Heart right ventricle (tissue), 16 donors: Measurements from ENCODE around the gene NXF1. TPM values are rescaled to one million over a fixed set of nuclear protein-coding genes. Genes with fewer than 3 reads are reported as not detected.
"Not testable (repeated sequence)": the region's sequence is repeated elsewhere in the genome, so short reads cannot be mapped to it uniquely, and the experiment has no call there.

ENCODE experiments used
- ATAC-seq, 8 donors: fragments of 200-7000 bp; cut with Tn5 transposase; one replicate each; pipeline ENCODE4 v1.9.1; 2020; ENCODE audit warnings: mild to moderate bottlenecking in 8 of 8, moderate library complexity in 8 of 8, moderate number of reproducible peaks in 1 of 8
- DNase-seq, 2 donors: peaks; one replicate each; pipeline ENCODE4 v3.0.0-alpha.2; 2020
- H3K27ac ChIP-seq, 10 donors: fragments of 200-600 bp; sonication (generic) in 2 of 10; one replicate each; pipeline versions ENCODE4 v1.5.0 to v1.8.0; 2020 to 2022; ENCODE audit warnings: mild to moderate bottlenecking in 3 of 10
- H3K27me3 ChIP-seq, 7 donors: fragments of 200-600 bp; one replicate each; pipeline ENCODE4 v1.8.0; 2021 to 2022; ENCODE audit warnings: mild to moderate bottlenecking in 2 of 7
- H3K36me3 ChIP-seq, 9 donors: fragments of 200-600 bp; sonication (generic) in 1 of 9; one replicate each; pipeline versions ENCODE4 v1.5.0 to v1.8.0; 2020 to 2022; ENCODE audit warnings: mild to moderate bottlenecking in 2 of 9
- H3K4me1 ChIP-seq, 9 donors: fragments of 200-600 bp; sonication (generic) in 1 of 9; one replicate each; pipeline versions ENCODE4 v1.5.0 to v1.8.0; 2020 to 2022; ENCODE audit warnings: mild to moderate bottlenecking in 4 of 9
- H3K4me3 ChIP-seq, 10 donors: fragments of 200-600 bp; sonication (generic) in 2 of 10; one replicate each; pipeline versions ENCODE4 v1.5.0 to v1.8.0; 2020 to 2022; ENCODE audit warnings: mild to moderate bottlenecking in 7 of 10, moderate library complexity in 2 of 10
- H3K9me3 ChIP-seq, 11 donors: fragments of 200-600 bp in 10 of 11; sonication (generic) in 2 of 11; one replicate each; pipeline versions ENCODE4 v1.5.0 to v1.8.0; 2013 to 2022; ENCODE audit warnings: mild to moderate bottlenecking in 2 of 11, control low read depth in 1 of 11, moderate library complexity in 1 of 11
- WGBS, 2 donors: extraction: QIAGEN DNeasy Blood & Tissue Kit; methylation state at CpG; one replicate each; pipeline ENCODE4 v1.1.7; 2013; ENCODE audit warnings: inconsistent platforms in 1 of 2; 5-methylcytosine and 5-hydroxymethylcytosine counted together
- intact Hi-C, 10 donors: fragments of 100-400 bp; cut with DNase I; formaldehyde crosslinking; loops; one replicate each; pipeline versions ENCODE4 v1.11.1 to v1.14.2; 2022
- microRNA-seq, 2 donors: library from miRNA; unstranded; fragments of <30 nt; microRNA quantifications; one replicate each; pipeline ENCODE4 v1.2.0, GENCODE V29; 2021
- polyA plus RNA-seq, 2 donors: library from polyadenylated mRNA; stranded (reverse); fragments of 200-250 nt; gene quantifications; one replicate each; pipeline ENCODE4 v1.2.3, GENCODE V29; 2013
- total RNA-seq, 10 donors: library from RNA; stranded (reverse); fragmentation: NEBNext Ultra II Directional in 3 of 10; extraction: Animal tissue kit (Norgen Biotek cat#: 25700) in 3 of 10; gene quantifications; one replicate each; pipeline versions ENCODE4 v1.2.1 to v1.2.4, GENCODE V29; 2021 to 2023
- TF ChIP-seq, protein P1 (sequence below), 9 donors: fragments of 200-600 bp; sonication (generic) in 2 of 9; IDR thresholded peaks; one replicate each; pipeline versions ENCODE4 v1.5.0 to v1.8.0; 2021 to 2022; ENCODE audit warnings: antibody characterized with exemption in 9 of 9, mild to moderate bottlenecking in 5 of 9, moderate library complexity in 1 of 9
- donor health status: Arrhythmogenic right ventricular cardiomyopathy.
- donor health status: ischemic (EF 13 %, LVEDD 7.1; RV severe dilation, severe dysfunction).
- donor health status: healthy with polysubstance abuse.
- donor health status: DM: no; HTN: yes; CAD: no.
- donor health status: DM: no; HTN: no; CAD: no.
- donor health status: ischemic (EF 25% LVEDD 6.9; RV normal size, moderate dysfunction).
- donor health status: ischemic (EF 25% LVEDD 5.7; RV mildly dilated, moderate dysfunction).
- donor health status: healthy.
- donor health status: DM: yes; HTN: yes; CAD: no.
- donor health status: Ischemic cardiomyopathy.
- donor health status: ischemic (EF 35%, LVEDD 5.7; RV mildly dilated, moderate dysfunction).
- donor health status: nonischemic (EF 11% LVEDD 7.7; RV severe dilation, severe dysfunction).
- donor health status: DM: yes; HTN: yes; CAD: no.
- donor health status: PGD.
- donor health status: ischemic (EF 29% LVEDD 5.4; RV normal size, mild dysfunction).
- donor health status: nonischemic (EF 23%, LVEDD 6.1; RV moderate dilation, normal function).

NXF1 gene
- total and polyA plus RNA-seq, 12 donors, result 28.3 to 96.7 (median 38.3) TPM

DNA sequence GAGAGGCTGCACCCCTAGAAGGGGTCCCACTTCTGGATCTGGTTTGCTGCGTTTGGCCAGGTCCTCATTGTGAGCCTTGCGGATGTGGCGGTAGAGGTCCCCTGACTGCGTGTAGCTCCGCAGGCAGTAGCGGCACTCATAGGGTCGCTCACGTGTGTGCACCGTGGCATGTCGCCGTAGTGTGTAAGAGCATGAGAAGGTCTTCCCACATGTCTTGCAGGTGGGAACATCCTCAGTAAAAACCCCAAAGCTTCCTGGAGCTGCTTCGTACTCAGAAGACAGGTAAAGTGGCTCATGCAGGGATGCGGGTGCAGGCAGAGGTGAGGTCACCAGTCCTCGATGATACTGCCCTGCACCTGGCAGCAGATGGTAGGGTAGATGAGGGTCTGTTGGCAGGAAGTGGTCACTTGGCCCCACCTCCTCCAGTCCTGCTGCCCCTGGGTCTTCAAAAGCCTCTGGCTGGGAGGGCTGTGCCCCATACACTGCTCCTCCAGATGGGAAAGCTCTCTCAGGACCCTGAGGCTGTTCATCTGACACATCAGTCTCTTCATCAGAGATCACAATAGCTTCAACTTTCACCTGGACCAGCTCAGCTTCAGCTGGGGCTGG lies 53.0 kb downstream of the NXF1 start:
- DNase-seq (no peak), ATAC-seq (no peak)
- intact Hi-C loops, result loop anchor here in 2 of 10 donors (2.0 kb wide), 1 partner anchor 23 kb away; the partner anchor contains the start of gene TTC9C (in 2 of the 2)
- Histone ChIP-seq H3K9me3 (no peaks in the 10 kb centered on the region), H3K27me3 (no peaks in the 10 kb centered on the region), H3K36me3 (peaks cover 0 to 40% (median 3%) of the 10 kb centered on the region in 9 donors), H3K4me1 (peaks cover 7 to 42% (median 25%) of the 10 kb centered on the region in 9 donors), H3K4me3 (no peak overlapping the region), H3K27ac (peak overlapping the region in 2 of 10 donors; percentile 89 to 95)
- WGBS, 2 donors, result 97% methylated on average over 14 of the region's 14 CpGs
- TF ChIP-seq, protein P1, sequence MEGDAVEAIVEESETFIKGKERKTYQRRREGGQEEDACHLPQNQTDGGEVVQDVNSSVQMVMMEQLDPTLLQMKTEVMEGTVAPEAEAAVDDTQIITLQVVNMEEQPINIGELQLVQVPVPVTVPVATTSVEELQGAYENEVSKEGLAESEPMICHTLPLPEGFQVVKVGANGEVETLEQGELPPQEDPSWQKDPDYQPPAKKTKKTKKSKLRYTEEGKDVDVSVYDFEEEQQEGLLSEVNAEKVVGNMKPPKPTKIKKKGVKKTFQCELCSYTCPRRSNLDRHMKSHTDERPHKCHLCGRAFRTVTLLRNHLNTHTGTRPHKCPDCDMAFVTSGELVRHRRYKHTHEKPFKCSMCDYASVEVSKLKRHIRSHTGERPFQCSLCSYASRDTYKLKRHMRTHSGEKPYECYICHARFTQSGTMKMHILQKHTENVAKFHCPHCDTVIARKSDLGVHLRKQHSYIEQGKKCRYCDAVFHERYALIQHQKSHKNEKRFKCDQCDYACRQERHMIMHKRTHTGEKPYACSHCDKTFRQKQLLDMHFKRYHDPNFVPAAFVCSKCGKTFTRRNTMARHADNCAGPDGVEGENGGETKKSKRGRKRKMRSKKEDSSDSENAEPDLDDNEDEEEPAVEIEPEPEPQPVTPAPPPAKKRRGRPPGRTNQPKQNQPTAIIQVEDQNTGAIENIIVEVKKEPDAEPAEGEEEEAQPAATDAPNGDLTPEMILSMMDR (IDR thresholded peaks at IDR 0.05), result no peak

DNA sequence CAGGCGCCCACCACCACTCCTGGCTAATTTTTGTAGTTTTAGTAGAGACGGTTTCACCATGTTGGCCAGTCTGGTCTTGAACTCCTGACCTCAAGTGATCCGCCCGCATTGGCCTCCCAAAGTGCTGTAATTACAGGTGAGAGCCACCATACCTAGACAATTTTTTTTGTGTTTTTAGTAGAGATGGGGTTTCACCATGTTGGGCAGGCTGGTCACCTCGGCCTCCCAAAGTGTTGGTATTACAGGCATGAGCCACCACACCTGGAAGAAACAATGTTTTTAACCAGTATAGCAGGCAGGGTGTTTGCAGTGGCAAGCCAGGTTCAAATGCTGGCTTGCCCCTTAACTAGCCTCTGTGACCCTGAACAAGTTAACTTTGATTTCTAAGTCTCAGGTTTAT lies 55.3 kb downstream of the NXF1 start:
- ATAC-seq, DNase-seq, H3K9me3 ChIP-seq, intact Hi-C loops, H3K27me3 ChIP-seq, H3K4me3 ChIP-seq: not testable (repeated sequence)
- peak overlapping the region in 1 of 10 donors; percentile 7 for H3K27ac ChIP-seq
- H3K4me1 ChIP-seq, result peaks cover 7 to 42% (median 25%) of the 10 kb centered on the region in 9 donors
- WGBS, 2 donors, result 94 to 98% methylated on average over 5 of the region's 5 CpGs
- peaks cover 0 to 43% (median 3%) of the 10 kb centered on the region in 9 donors for H3K36me3 ChIP-seq

DNA sequence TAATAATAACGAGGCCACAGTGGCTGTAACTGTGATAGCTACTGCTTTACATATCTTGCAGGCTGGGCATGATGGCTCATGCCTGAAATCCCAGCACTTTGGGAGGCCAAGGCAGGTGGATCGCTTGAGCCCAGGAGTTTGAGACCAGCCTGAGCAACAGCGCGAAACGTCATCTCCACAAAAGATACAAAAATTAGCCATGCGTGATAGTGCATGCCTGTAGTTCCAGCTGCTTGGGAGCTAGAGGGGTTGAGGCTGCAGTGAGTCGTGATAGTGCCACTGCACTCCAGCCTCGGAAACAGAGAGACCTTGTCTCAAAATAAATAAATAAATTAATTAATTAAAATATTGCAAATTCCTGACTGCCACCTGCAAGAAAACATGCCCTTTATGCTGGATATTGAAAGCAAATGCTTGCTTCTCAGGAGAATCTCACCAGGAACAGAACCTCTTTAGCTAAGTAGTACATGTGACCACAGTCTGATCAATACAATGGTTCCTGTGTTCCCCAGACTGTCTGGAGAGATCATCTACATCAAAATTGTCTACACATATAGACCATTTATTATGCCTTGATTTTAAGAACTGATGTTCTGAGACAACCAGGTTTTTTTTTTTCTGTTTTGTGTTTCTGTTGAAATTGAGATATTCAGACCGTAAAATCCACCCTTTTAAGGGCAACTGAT lies 57.6 kb downstream of the NXF1 start:
- H3K4me3 ChIP-seq, result no peak overlapping the region
- H3K36me3 ChIP-seq, result peaks cover 0 to 37% (median 3%) of the 10 kb centered on the region in 9 donors
- no peak overlapping the region for H3K27ac ChIP-seq
- H3K9me3 ChIP-seq, result no peaks in the 10 kb centered on the region
- DNase-seq (no peak), ATAC-seq (no peak)
- WGBS, 2 donors, result 74 to 80% methylated on average over 9 of the region's 9 CpGs
- intact Hi-C loops, result no loop called here
- TF ChIP-seq, protein P1 (IDR thresholded peaks at IDR 0.05), result no peak
- no peaks in the 10 kb centered on the region for H3K27me3 ChIP-seq
- peaks cover 0 to 27% (median 11%) of the 10 kb centered on the region in 9 donors for H3K4me1 ChIP-seq

Small RNA genes lying within 50 kb of the gene (microRNA-seq; reads per million reads assigned to microRNA genes)
- gene MIR6514, result 2.6 to 3.6 reads per million in 2 donors
- gene MIR6748, result 0 reads per million in 2 donors

Other genes starting within 250 kb of the NXF1 start
- gene EEF1G, start 231.5 kb downstream of the NXF1 start, total RNA-seq, result 1,000 to 10,000 TPM in 5 of 10 donors, 100 to 1,000 TPM in 5; 784 to 1,131 (median 1,002) TPM
- 1,000 to 10,000 TPM in 1 of 2 donors, 100 to 1,000 TPM in 1; 555 to 1,173 TPM for gene EEF1G, start 231.5 kb downstream of the NXF1 start, polyA plus RNA-seq
- gene TUT1, start 213.9 kb downstream of the NXF1 start, total RNA-seq, result 10 to 100 TPM in 8 of 10 donors, 1 to 10 TPM in 2; 8.2 to 17.9 (median 12.3) TPM
- 10 to 100 TPM in 1 of 2 donors, 1 to 10 TPM in 1; 9.3 to 19.2 TPM for gene TUT1, start 213.9 kb downstream of the NXF1 start, polyA plus RNA-seq
- gene MTA2, start 203.6 kb downstream of the NXF1 start, total RNA-seq, result 10 to 100 TPM; 25.0 to 45.3 (median 29.8) TPM
- 10 to 100 TPM; 22.1 to 35.3 TPM for gene MTA2, start 203.6 kb downstream of the NXF1 start, polyA plus RNA-seq
- 10 to 100 TPM in 8 of 10 donors, 1 to 10 TPM in 2; 7.7 to 27.2 (median 15.2) TPM for gene EML3, start 192.7 kb downstream of the NXF1 start, total RNA-seq
- 10 to 100 TPM; 18.9 to 50.4 TPM for gene EML3, start 192.7 kb downstream of the NXF1 start, polyA plus RNA-seq
- gene ROM1, start 192.2 kb downstream of the NXF1 start, total RNA-seq, result 1 to 10 TPM in 8 of 10 donors, under 1 TPM in 2; 0.81 to 4.4 (median 1.8) TPM
- 1 to 10 TPM; 5.3 to 6.6 TPM for gene ROM1, start 192.2 kb downstream of the NXF1 start, polyA plus RNA-seq
- gene B3GAT3, start 183.5 kb downstream of the NXF1 start, total RNA-seq, result 10 to 100 TPM in 7 of 10 donors, 1 to 10 TPM in 3; 6.8 to 20.7 (median 10.6) TPM
- 10 to 100 TPM; 29.5 to 41.2 TPM for gene B3GAT3, start 183.5 kb downstream of the NXF1 start, polyA plus RNA-seq
- gene GANAB, start 158.8 kb downstream of the NXF1 start, total RNA-seq, result 100 to 1,000 TPM in 3 of 10 donors, 10 to 100 TPM in 7; 84.0 to 148 (median 96.7) TPM
- gene GANAB, start 158.8 kb downstream of the NXF1 start, polyA plus RNA-seq, result 10 to 100 TPM; 53.2 to 87.2 TPM
- gene INTS5, start 152.1 kb downstream of the NXF1 start, total RNA-seq, result 10 to 100 TPM in 8 of 10 donors, 1 to 10 TPM in 2; 9.7 to 15.0 (median 10.9) TPM
- gene INTS5, start 152.1 kb downstream of the NXF1 start, polyA plus RNA-seq, result 1 to 10 TPM; 2.8 to 8.3 TPM
- 10 to 100 TPM; 25.8 to 41.5 (median 30.0) TPM for gene C11orf98, start 140.2 kb downstream of the NXF1 start, total RNA-seq
- gene C11orf98, start 140.2 kb downstream of the NXF1 start, polyA plus RNA-seq, result 100 to 1,000 TPM in 1 of 2 donors, 10 to 100 TPM in 1; 75.9 to 210 TPM
- gene CSKMT, start 140.1 kb downstream of the NXF1 start, total RNA-seq, result 1 to 10 TPM; 2.4 to 7.7 (median 4.2) TPM
- 10 to 100 TPM in 1 of 2 donors, 1 to 10 TPM in 1; 8.8 to 15.7 TPM for gene CSKMT, start 140.1 kb downstream of the NXF1 start, polyA plus RNA-seq
- gene UQCC3, start 133.8 kb downstream of the NXF1 start, total RNA-seq, result 1 to 10 TPM; 3.9 to 9.5 (median 5.5) TPM
- 10 to 100 TPM; 18.0 to 23.0 TPM for gene UQCC3, start 133.8 kb downstream of the NXF1 start, polyA plus RNA-seq
- gene LBHD1, start 133.2 kb downstream of the NXF1 start, total RNA-seq, result 1 to 10 TPM; 1.6 to 4.9 (median 3.0) TPM
- gene LBHD1, start 133.2 kb downstream of the NXF1 start, polyA plus RNA-seq, result 1 to 10 TPM; 1.6 to 6.4 TPM
- 100 to 1,000 TPM in 1 of 10 donors, 10 to 100 TPM in 9; 57.8 to 100 (median 81.2) TPM for gene UBXN1, start 126.4 kb downstream of the NXF1 start, total RNA-seq
- 100 to 1,000 TPM in 1 of 2 donors, 10 to 100 TPM in 1; 83.1 to 175 TPM for gene UBXN1, start 126.4 kb downstream of the NXF1 start, polyA plus RNA-seq
- gene LRRN4CL, start 115.9 kb downstream of the NXF1 start, total RNA-seq, result 1 to 10 TPM; 2.0 to 9.5 (median 2.6) TPM
- gene LRRN4CL, start 115.9 kb downstream of the NXF1 start, polyA plus RNA-seq, result 1 to 10 TPM; 1.9 to 2.8 TPM
- gene BSCL2, start 98.0 kb downstream of the NXF1 start, total RNA-seq, result 10 to 100 TPM in 9 of 10 donors, 1 to 10 TPM in 1; 8.5 to 26.8 (median 15.7) TPM
- 10 to 100 TPM; 31.4 to 83.0 TPM for gene BSCL2, start 98.0 kb downstream of the NXF1 start, polyA plus RNA-seq
- gene GNG3, start 97.8 kb downstream of the NXF1 start, total RNA-seq, result under 1 TPM in 4 of 10 donors, not detected in 6; 0.26 to 0.34 (median 0.31) TPM
- under 1 TPM in 1 of 2 donors, not detected in 1; 0.16 TPM for gene GNG3, start 97.8 kb downstream of the NXF1 start, polyA plus RNA-seq
- gene HNRNPUL2, start 78.0 kb downstream of the NXF1 start, total RNA-seq, result 10 to 100 TPM; 26.9 to 40.9 (median 33.4) TPM
- 10 to 100 TPM; 21.4 to 35.3 TPM for gene HNRNPUL2, start 78.0 kb downstream of the NXF1 start, polyA plus RNA-seq
- 10 to 100 TPM in 9 of 10 donors, 1 to 10 TPM in 1; 9.4 to 16.2 (median 12.9) TPM for gene TTC9C, start 77.0 kb downstream of the NXF1 start, total RNA-seq
- gene TTC9C, start 77.0 kb downstream of the NXF1 start, polyA plus RNA-seq, result 10 to 100 TPM; 20.3 to 20.8 TPM
- gene ZBTB3, start 51.3 kb downstream of the NXF1 start, total RNA-seq, result 10 to 100 TPM in 4 of 10 donors, 1 to 10 TPM in 6; 7.5 to 14.9 (median 9.6) TPM
- 1 to 10 TPM; 2.2 to 8.6 TPM for gene ZBTB3, start 51.3 kb downstream of the NXF1 start, polyA plus RNA-seq
- 10 to 100 TPM; 30.9 to 57.0 (median 42.9) TPM for gene POLR2G, start 43.9 kb downstream of the NXF1 start, total RNA-seq
- 100 to 1,000 TPM in 1 of 2 donors, 10 to 100 TPM in 1; 42.1 to 134 TPM for gene POLR2G, start 43.9 kb downstream of the NXF1 start, polyA plus RNA-seq
- 10 to 100 TPM in 3 of 10 donors, 1 to 10 TPM in 7; 7.7 to 14.7 (median 9.0) TPM for gene TAF6L, start 34.0 kb downstream of the NXF1 start, total RNA-seq
- gene TAF6L, start 34.0 kb downstream of the NXF1 start, polyA plus RNA-seq, result 10 to 100 TPM; 12.7 to 18.9 TPM
- gene TMEM179B, start 18.0 kb downstream of the NXF1 start, total RNA-seq, result 10 to 100 TPM in 8 of 10 donors, 1 to 10 TPM in 2; 9.4 to 27.2 (median 17.4) TPM
- gene TMEM179B, start 18.0 kb downstream of the NXF1 start, polyA plus RNA-seq, result 10 to 100 TPM; 24.8 to 54.4 TPM
- 10 to 100 TPM; 21.9 to 28.6 (median 23.5) TPM for gene TMEM223, start 13.4 kb downstream of the NXF1 start, total RNA-seq
- 10 to 100 TPM; 30.9 to 75.3 TPM for gene TMEM223, start 13.4 kb downstream of the NXF1 start, polyA plus RNA-seq
- 10 to 100 TPM; 16.8 to 27.0 (median 19.0) TPM for gene STX5, start 26.6 kb upstream of the NXF1 start, total RNA-seq
- gene STX5, start 26.6 kb upstream of the NXF1 start, polyA plus RNA-seq, result 10 to 100 TPM; 13.6 to 31.9 TPM
- not detected for gene TEX54, start 27.4 kb upstream of the NXF1 start, total RNA-seq
- not detected for gene TEX54, start 27.4 kb upstream of the NXF1 start, polyA plus RNA-seq
- 10 to 100 TPM; 17.7 to 31.2 (median 22.9) TPM for gene WDR74, start 34.1 kb upstream of the NXF1 start, total RNA-seq
- 10 to 100 TPM; 48.3 to 62.4 TPM for gene WDR74, start 34.1 kb upstream of the NXF1 start, polyA plus RNA-seq
- gene SLC3A2, start 75.5 kb upstream of the NXF1 start, total RNA-seq, result 10 to 100 TPM; 32.0 to 78.4 (median 42.6) TPM
- 100 to 1,000 TPM in 1 of 2 donors, 10 to 100 TPM in 1; 36.2 to 110 TPM for gene SLC3A2, start 75.5 kb upstream of the NXF1 start, polyA plus RNA-seq
- gene CHRM1, start 115.9 kb upstream of the NXF1 start, total RNA-seq, result not detected
- gene CHRM1, start 115.9 kb upstream of the NXF1 start, polyA plus RNA-seq, result not detected
- not detected for gene SLC22A6, start 179.5 kb upstream of the NXF1 start, total RNA-seq
- not detected for gene SLC22A6, start 179.5 kb upstream of the NXF1 start, polyA plus RNA-seq
- not detected for gene SLC22A8, start 210.4 kb upstream of the NXF1 start, total RNA-seq
- gene SLC22A8, start 210.4 kb upstream of the NXF1 start, polyA plus RNA-seq, result not detected